Body of pancreas (tissue), 4 donors: ENCODE data around the gene WDR7. TPM values are rescaled to one million over a fixed set of nuclear protein-coding genes. Genes with fewer than 3 reads are reported as not detected.

Experiments
- ATAC-seq: fragments of 150-250 bp; one replicate; pipeline ENCODE4 v1.9.1; 2016
- DNase-seq, 4 donors: peaks; one replicate each; pipeline ENCODE4 v3.0.0-alpha.2; 2019
- H3K27ac ChIP-seq, 4 donors: fragments of 200-600 bp; sonication (generic); 1 replicate in 3 of 4; 2 replicates in 1 of 4; pipeline versions ENCODE4 v1.5.1 to v1.6.1; 2016 to 2019; ENCODE audit warnings: mild to moderate bottlenecking in 1 of 4, mixed read lengths in 1 of 4, moderate library complexity in 1 of 4
- H3K27me3 ChIP-seq, 2 donors: fragments of 200-600 bp; sonication (generic); one replicate each; pipeline ENCODE4 v1.6.0; 2016; ENCODE audit warnings: mild to moderate bottlenecking in 1 of 2
- H3K36me3 ChIP-seq, 2 donors: fragments of 200-600 bp; sonication (generic); replicated peaks in 1 of 2; 2 replicates each; pipeline ENCODE4 v1.5.1; 2016; ENCODE audit warnings: low read depth in 2 of 2; ENCODE audit not compliant: insufficient read depth in 1 of 2
- H3K4me1 ChIP-seq: fragments of 200-600 bp; sonication (generic); one replicate; pipeline ENCODE4 v1.6.0; 2016
- H3K4me3 ChIP-seq, 2 donors: fragments of 200-600 bp; sonication (generic); 1 replicate in 1 of 2; 2 replicates in 1 of 2; pipeline ENCODE4 v1.5.1; 2016 to 2019
- H3K9me3 ChIP-seq, 3 donors: fragments of 200-600 bp; sonication (generic); 1 replicate in 2 of 3; 2 replicates in 1 of 3; pipeline ENCODE4 v1.5.1; 2016
- POLR2A ChIP-seq, 3 donors: fragments of 450-650 bp; IDR thresholded peaks; one replicate each; pipeline ENCODE4 v1.6.1; 2016; ENCODE audit warnings: antibody characterized with exemption in 3 of 3, mild to moderate bottlenecking in 2 of 3
- WGBS, 2 donors: methylation state at CpG; one replicate each; pipeline ENCODE4 v1.1.5; 2017; 5-methylcytosine and 5-hydroxymethylcytosine counted together
- intact Hi-C: fragments of 100-400 bp; cut with DNase I; formaldehyde crosslinking; loops from one replicate; pipeline ENCODE4 v1.15.1; 2023
- total RNA-seq, 2 donors: library from RNA; depleted of rRNA; stranded (reverse); fragments of >200 nt; gene quantifications; one replicate each; pipeline ENCODE4 v1.1.0, GENCODE V29; 2016
- TF ChIP-seq, protein P1 (sequence below), 7 experiments: fragments of 450-650 bp in 4 of 7; fragments of 200-600 bp in 3 of 7; sonication (generic) in 3 of 7; IDR thresholded peaks; one replicate each; pipeline ENCODE4 v1.5.1; 2016 to 2019; ENCODE audit warnings: antibody characterized with exemption in 7 of 7

Gene WDR7
- total RNA-seq, 2 donors from 2014 or later, result 16.3 to 21.4 TPM

GRCh38 chr18:56959120-56959519 is 308.0 kb downstream of the WDR7 start:
- TF ChIP-seq POLR2A (IDR thresholded peaks at IDR 0.05), result no peak
- TF ChIP-seq, protein P1, sequence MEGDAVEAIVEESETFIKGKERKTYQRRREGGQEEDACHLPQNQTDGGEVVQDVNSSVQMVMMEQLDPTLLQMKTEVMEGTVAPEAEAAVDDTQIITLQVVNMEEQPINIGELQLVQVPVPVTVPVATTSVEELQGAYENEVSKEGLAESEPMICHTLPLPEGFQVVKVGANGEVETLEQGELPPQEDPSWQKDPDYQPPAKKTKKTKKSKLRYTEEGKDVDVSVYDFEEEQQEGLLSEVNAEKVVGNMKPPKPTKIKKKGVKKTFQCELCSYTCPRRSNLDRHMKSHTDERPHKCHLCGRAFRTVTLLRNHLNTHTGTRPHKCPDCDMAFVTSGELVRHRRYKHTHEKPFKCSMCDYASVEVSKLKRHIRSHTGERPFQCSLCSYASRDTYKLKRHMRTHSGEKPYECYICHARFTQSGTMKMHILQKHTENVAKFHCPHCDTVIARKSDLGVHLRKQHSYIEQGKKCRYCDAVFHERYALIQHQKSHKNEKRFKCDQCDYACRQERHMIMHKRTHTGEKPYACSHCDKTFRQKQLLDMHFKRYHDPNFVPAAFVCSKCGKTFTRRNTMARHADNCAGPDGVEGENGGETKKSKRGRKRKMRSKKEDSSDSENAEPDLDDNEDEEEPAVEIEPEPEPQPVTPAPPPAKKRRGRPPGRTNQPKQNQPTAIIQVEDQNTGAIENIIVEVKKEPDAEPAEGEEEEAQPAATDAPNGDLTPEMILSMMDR (IDR thresholded peaks at IDR 0.05), result no peak

DNA sequence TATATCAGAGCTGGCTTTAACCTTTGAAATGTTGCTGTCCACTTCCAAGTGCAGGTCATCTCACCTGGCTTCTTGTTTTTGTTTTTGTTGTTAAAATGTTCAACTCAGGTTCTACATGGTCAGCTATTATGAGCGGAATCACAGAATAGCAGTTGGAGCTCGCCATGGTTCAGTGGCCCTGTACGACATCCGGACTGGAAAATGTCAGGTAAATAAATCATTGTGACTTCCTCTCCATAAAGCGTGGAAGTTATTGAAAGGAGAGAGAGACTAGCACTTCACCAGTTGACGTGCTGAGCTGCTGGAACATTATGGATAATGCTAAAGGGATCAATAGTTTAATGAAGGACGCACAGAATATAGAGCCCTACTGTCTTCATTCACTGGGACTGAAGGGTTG is 311.2 kb downstream of the WDR7 start:
- Histone ChIP-seq H3K27ac (no peak overlapping the region), H3K9me3 (no peaks in the 10 kb centered on the region), H3K27me3 (no peaks in the 10 kb centered on the region), H3K4me3 (no peak overlapping the region), H3K4me1 (no peaks in the 10 kb centered on the region), H3K36me3 (no peaks in the 10 kb centered on the region)
- ATAC-seq (no peak), DNase-seq (no peak)
- intact Hi-C loops, result no loop called here
- TF ChIP-seq POLR2A (IDR thresholded peaks at IDR 0.05), result no peak
- TF ChIP-seq, protein P1 (IDR thresholded peaks at IDR 0.05), result no peak
- 81 to 96% methylated on average over 7 of the region's 7 CpGs for WGBS, 2 donors

More at GRCh38 chr18:56959120-56959519, 308.0 kb downstream of the WDR7 start:
- Histone ChIP-seq H3K27ac (no peak overlapping the region), H3K4me3 (no peak overlapping the region), H3K9me3 (no peaks in the 10 kb centered on the region), H3K36me3 (no peaks in the 10 kb centered on the region), H3K4me1 (no peaks in the 10 kb centered on the region), H3K27me3 (no peaks in the 10 kb centered on the region)
- no peak for ATAC-seq
- no peak for DNase-seq
- whole genome bisulfite sequencing, 2 donors, result 91 to 96% methylated on average over 3 of the region's 3 CpGs
- intact Hi-C loops, result no loop called here

DNA sequence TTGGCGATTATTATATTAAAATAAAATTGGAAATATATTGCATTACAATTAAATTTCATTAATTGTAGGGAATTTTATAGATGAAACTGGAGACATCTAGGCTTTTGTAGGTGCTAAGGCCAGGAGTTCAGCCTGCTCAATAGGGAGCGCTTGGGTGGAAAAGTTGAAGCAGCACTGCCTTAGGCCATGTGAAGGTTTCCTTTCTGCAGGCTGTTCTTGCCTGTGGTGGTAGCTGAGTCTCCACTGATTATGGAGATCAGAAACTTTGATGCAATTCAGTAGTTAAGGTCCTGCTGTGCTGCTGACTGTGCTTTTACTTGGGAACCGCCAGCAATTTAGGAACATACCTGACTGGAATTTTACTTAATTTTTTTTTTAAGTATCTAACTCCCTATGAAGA is 315.9 kb downstream of the WDR7 start:
- no peaks in the 10 kb centered on the region for H3K27me3 ChIP-seq
- no peak overlapping the region for H3K27ac ChIP-seq
- H3K4me1 ChIP-seq, result no peaks in the 10 kb centered on the region
- no peaks in the 10 kb centered on the region for H3K36me3 ChIP-seq
- DNase-seq (no peak), ATAC-seq (no peak)
- TF ChIP-seq POLR2A (IDR thresholded peaks at IDR 0.05), result no peak
- TF ChIP-seq, protein P1 (IDR thresholded peaks at IDR 0.05), result no peak
- H3K4me3 ChIP-seq, result no peak overlapping the region
- H3K9me3 ChIP-seq, result no peaks in the 10 kb centered on the region
- intact Hi-C loops, result no loop called here
- WGBS, 2 donors, result 93 to 95% methylated on average over 3 of the region's 3 CpGs

DNA sequence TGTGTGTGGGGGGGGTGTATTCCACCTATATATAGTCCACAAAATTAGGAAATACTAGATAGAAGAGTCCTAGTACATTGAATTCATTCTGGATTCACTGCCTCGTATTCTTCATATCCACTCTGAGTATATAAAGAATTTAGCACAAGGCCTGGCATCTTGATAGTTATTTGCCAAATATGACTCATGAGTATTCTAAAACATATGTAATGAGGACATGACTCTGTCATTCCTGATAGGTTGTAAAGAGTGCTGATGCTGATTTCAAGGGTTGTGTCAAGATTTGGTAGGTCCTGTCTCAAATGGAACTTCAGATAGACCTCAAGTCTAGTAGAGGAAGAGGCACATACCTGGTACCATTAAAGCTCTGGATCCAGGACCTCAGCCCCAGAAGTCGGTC is 322.3 kb downstream of the WDR7 start:
- Histone ChIP-seq H3K36me3 (no peaks in the 10 kb centered on the region), H3K27ac (no peak overlapping the region), H3K4me1 (no peaks in the 10 kb centered on the region), H3K27me3 (no peaks in the 10 kb centered on the region), H3K4me3 (no peak overlapping the region), H3K9me3 (no peaks in the 10 kb centered on the region)
- DNase-seq (no peak), ATAC-seq (no peak)
- intact Hi-C loops, result no loop called here
- TF ChIP-seq, protein P1 (IDR thresholded peaks at IDR 0.05), result no peak
- TF ChIP-seq POLR2A (IDR thresholded peaks at IDR 0.05), result no peak
- 98 to 99% methylated on average over 2 of the region's 2 CpGs for WGBS, 2 donors

- H3K27ac ChIP-seq, result no peak overlapping the region
- ATAC-seq, result no peak
- intact Hi-C loops, result no loop called here
- H3K4me1 ChIP-seq, result no peaks in the 10 kb centered on the region
- no peaks in the 10 kb centered on the region for H3K9me3 ChIP-seq
- no peaks in the 10 kb centered on the region for H3K36me3 ChIP-seq
- H3K27me3 ChIP-seq, result no peaks in the 10 kb centered on the region
- 83 to 91% methylated on average over 1 of the region's 1 CpG for WGBS, 2 donors
- DNase-seq, result no peak
- TF ChIP-seq POLR2A (IDR thresholded peaks at IDR 0.05), result no peak
- TF ChIP-seq, protein P1 (IDR thresholded peaks at IDR 0.05), result no peak
- no peak overlapping the region for H3K4me3 ChIP-seq
Measured at GRCh38 chr18:56974141-56974540, 323.0 kb downstream of the WDR7 start.
